Tibial nerve (tissue), 4 donors: ENCODE measurements around the gene CALCOCO1. TPM values are rescaled to one million over a fixed set of nuclear protein-coding genes. Genes with fewer than 3 reads are reported as not detected.

Experiments
- DNase-seq, 2 donors: peaks; one replicate each; pipeline ENCODE4 v3.0.0-alpha.2; 2019; ENCODE audit warnings: low spot score in 2 of 2
- H3K27ac ChIP-seq, 4 donors: fragments of 200-600 bp; sonication (generic) in 3 of 4; one replicate each; pipeline ENCODE4 v1.5.1; 2017 to 2019; ENCODE audit warnings: mild to moderate bottlenecking in 1 of 4
- H3K27me3 ChIP-seq, 2 donors: fragments of 200-600 bp; sonication (generic) in 1 of 2; one replicate each; pipeline versions ENCODE4 v1.5.1 to v1.6.0; 2017 to 2019
- H3K36me3 ChIP-seq, 3 donors: fragments of 200-600 bp; sonication (generic); one replicate each; pipeline ENCODE4 v1.5.1; 2018 to 2019
- H3K4me1 ChIP-seq, 4 donors: fragments of 200-600 bp; sonication (generic) in 3 of 4; one replicate each; pipeline ENCODE4 v1.5.1; 2017 to 2019
- H3K4me3 ChIP-seq, 4 donors: fragments of 200-600 bp; sonication (generic) in 3 of 4; one replicate each; pipeline ENCODE4 v1.5.1; 2017 to 2019; ENCODE audit warnings: mild to moderate bottlenecking in 1 of 4, moderate library complexity in 1 of 4
- H3K9me3 ChIP-seq, 4 donors: fragments of 200-600 bp; sonication (generic) in 3 of 4; one replicate each; pipeline ENCODE4 v1.5.1; 2017 to 2019
- CTCF ChIP-seq, 5 experiments: fragments of 200-600 bp in 3 of 5; fragments of 450-650 bp in 2 of 5; sonication (generic) in 3 of 5; IDR thresholded peaks; one replicate each; pipeline ENCODE4 v1.5.1; 2016 to 2019; ENCODE audit warnings: antibody characterized with exemption in 5 of 5, mild to moderate bottlenecking in 3 of 5, moderate library complexity in 2 of 5
- EP300 ChIP-seq, 2 donors: sonication (generic); formaldehyde crosslinking; IDR thresholded peaks; one replicate each; pipeline ENCODE4 v1.6.1; 2017; ENCODE audit warnings: antibody characterized with exemption in 2 of 2, mild to moderate bottlenecking in 1 of 2
- POLR2A ChIP-seq, 2 donors: fragments of 450-650 bp; IDR thresholded peaks; one replicate each; pipeline ENCODE4 v1.6.1; 2017; ENCODE audit warnings: antibody characterized with exemption in 2 of 2, mild to moderate bottlenecking in 2 of 2, moderate library complexity in 2 of 2
- WGBS, 2 donors: methylation state at CpG; one replicate each; pipeline ENCODE4 v1.1.5; 2018; 5-methylcytosine and 5-hydroxymethylcytosine counted together
- total RNA-seq, 4 donors: library from RNA; depleted of rRNA; stranded (reverse); fragments of >200 nt; gene quantifications; one replicate each; pipeline ENCODE4 v1.1.0, GENCODE V29; 2016

The CALCOCO1 gene
- total RNA-seq, 4 donors from 2014 or later: 226 to 383 (median 285) TPM

- WGBS, 2 donors: 18 to 23% methylated on average over 16 of the region's 16 CpGs
- Histone ChIP-seq H3K9me3 (no peaks in the 10 kb centered on the region), H3K27me3 (peaks cover 0 to 79% of the 10 kb centered on the region in 2 donors), H3K4me3 (no peak overlapping the region), H3K4me1 (peaks cover 0 to 29% (median 20%) of the 10 kb centered on the region in 4 donors), H3K27ac (no peak overlapping the region), H3K36me3 (no peaks in the 10 kb centered on the region)
- no peak for DNase-seq
- TF ChIP-seq POLR2A (IDR thresholded peaks at IDR 0.05) (no peak), CTCF (IDR thresholded peaks at IDR 0.05) (peak; percentile 84 to 96 (median 94))
Measured at GRCh38 chr12:53743266-53744129, 16.2 kb upstream of the CALCOCO1 start.

GRCh38 chr12:53740130-53740491 lies 12.9 kb upstream of the CALCOCO1 start:
- H3K4me1 ChIP-seq: peaks cover 0 to 26% (median 16%) of the 10 kb centered on the region in 4 donors
- 68 to 72% methylated on average over 3 of the region's 3 CpGs for WGBS, 2 donors
- H3K36me3 ChIP-seq: no peaks in the 10 kb centered on the region
- H3K27me3 ChIP-seq: peaks cover 0 to 96% of the 10 kb centered on the region in 2 donors
- no peak overlapping the region for H3K27ac ChIP-seq
- TF ChIP-seq CTCF (IDR thresholded peaks at IDR 0.05): no peak
- no peak for TF ChIP-seq POLR2A (IDR thresholded peaks at IDR 0.05)
- TF ChIP-seq EP300 (IDR thresholded peaks at IDR 0.05): no peak
- no peak for DNase-seq
- H3K9me3 ChIP-seq: no peaks in the 10 kb centered on the region
- H3K4me3 ChIP-seq: peak overlapping the region in 1 of 4 donors; percentile 33

GRCh38 chr12:53739214-53740129 lies 12.2 kb upstream of the CALCOCO1 start:
- no peaks in the 10 kb centered on the region for H3K36me3 ChIP-seq
- peaks cover 0 to 26% (median 16%) of the 10 kb centered on the region in 4 donors for H3K4me1 ChIP-seq
- DNase-seq: no peak
- peak overlapping the region in 1 of 4 donors; percentile 33 for H3K4me3 ChIP-seq
- no peaks in the 10 kb centered on the region for H3K9me3 ChIP-seq
- no peak overlapping the region for H3K27ac ChIP-seq
- TF ChIP-seq EP300 (IDR thresholded peaks at IDR 0.05) (no peak), POLR2A (IDR thresholded peaks at IDR 0.05) (no peak), CTCF (IDR thresholded peaks at IDR 0.05) (no peak)
- 4 to 7% methylated on average over 38 to 39 of the region's 50 CpGs for whole genome bisulfite sequencing, 2 donors
- H3K27me3 ChIP-seq: peaks cover 0 to 93% of the 10 kb centered on the region in 2 donors

- Histone ChIP-seq H3K36me3 (no peaks in the 10 kb centered on the region), H3K9me3 (no peaks in the 10 kb centered on the region), H3K4me1 (peaks cover 0 to 26% (median 16%) of the 10 kb centered on the region in 4 donors), H3K27me3 (peaks cover 0 to 84% of the 10 kb centered on the region in 2 donors), H3K4me3 (no peak overlapping the region), H3K27ac (no peak overlapping the region)
- 12 to 16% methylated on average over 16 to 31 of the region's 32 CpGs for whole genome bisulfite sequencing, 2 donors
- TF ChIP-seq POLR2A (IDR thresholded peaks at IDR 0.05) (no peak), CTCF (IDR thresholded peaks at IDR 0.05) (no peak)
- no peak for DNase-seq
Measured at GRCh38 chr12:53738406-53739213, 11.4 kb upstream of the CALCOCO1 start.
